Bronchial epithelial cell (primary cell): ENCODE data around the gene RNF167. TPM values are rescaled to one million over a fixed set of nuclear protein-coding genes. Genes with fewer than 3 reads are reported as not detected.

Experiments
- DNase-seq: peaks from one replicate; pipeline ENCODE4 v3.0.0-alpha.2; 2010; ENCODE audit warnings: low read depth
- FAIRE-seq: peaks from 2 replicates; lab custom pipeline; 2011; peaks lifted over from hg19 to GRCh38; lab: Jason Lieb, UNC
- H3K27me3 ChIP-seq: 2 replicates; pipeline ENCODE4 v1.5.1; 2011; ENCODE audit warnings: low read length; ENCODE audit not compliant: control insufficient read depth, insufficient read depth
- H3K36me3 ChIP-seq: 2 replicates; pipeline ENCODE4 v1.5.1; 2011; ENCODE audit warnings: low read length; ENCODE audit not compliant: control insufficient read depth, insufficient read depth
- H3K4me3 ChIP-seq: 2 replicates; pipeline ENCODE4 v1.5.1; 2011; ENCODE audit warnings: mild to moderate bottlenecking, low read depth, low read length, control low read depth
- CTCF ChIP-seq: IDR thresholded peaks from 2 replicates; pipeline ENCODE4 v1.5.1; 2011; ENCODE audit warnings: mild to moderate bottlenecking, moderate library complexity, low read length, control low read depth, inconsistent platforms; ENCODE audit not compliant: insufficient read depth, severe bottlenecking
- total RNA-seq: library from RNA; depleted of rRNA; stranded (reverse); fragments of >200 nt; gene quantifications from 2 replicates; pipeline ENCODE4 v1.2.1, GENCODE V29; 2014

RNF167 gene
- total RNA-seq, 1 donor from 2014 or later = 15.8 TPM

DNA sequence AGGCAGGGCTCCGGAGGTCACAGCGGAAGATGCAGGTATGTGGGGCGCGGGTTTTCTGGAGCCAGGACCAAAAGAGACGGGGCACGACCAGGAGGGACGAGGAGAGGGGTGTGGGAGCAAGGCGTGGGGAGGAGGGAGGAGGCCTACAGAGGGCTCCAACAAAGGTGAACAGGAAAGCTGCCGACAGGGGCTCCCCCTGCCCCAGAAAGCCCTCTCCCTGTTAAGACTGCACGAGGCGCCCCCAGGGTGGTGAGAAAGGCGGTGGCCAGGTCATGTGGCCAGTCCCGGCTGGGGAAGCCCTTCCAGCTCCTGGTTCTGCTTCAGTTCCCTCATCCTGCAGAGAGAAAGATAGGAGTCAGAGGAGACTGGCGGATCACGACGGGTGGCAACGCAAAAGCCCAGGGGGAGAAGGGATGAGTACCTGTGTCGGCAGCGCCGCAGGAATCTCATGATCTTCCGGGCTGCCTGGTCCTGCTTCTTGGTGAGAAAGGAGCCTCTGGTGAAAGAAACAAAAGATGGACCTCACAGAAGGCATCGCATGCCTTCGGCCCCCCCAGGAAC, 28.5 kb downstream of the RNF167 start:
- Histone ChIP-seq H3K4me3 (peak overlapping the region; percentile 68), H3K36me3 (peaks cover 10% of the 10 kb centered on the region), H3K27me3 (no peaks in the 10 kb centered on the region)
- TF ChIP-seq CTCF = no peak
- FAIRE-seq = no peak
- no peak for DNase-seq

GRCh38 chr17:4969047-4969550, 29.0 kb downstream of the RNF167 start:
- FAIRE-seq = no peak
- Histone ChIP-seq H3K36me3 (peaks cover 10% of the 10 kb centered on the region), H3K4me3 (peak overlapping the region; percentile 68), H3K27me3 (no peaks in the 10 kb centered on the region)
- DNase-seq = peak; percentile 84
- TF ChIP-seq CTCF = no peak

GRCh38 chr17:4969551-4970173, 29.6 kb downstream of the RNF167 start:
- no peak overlapping the region for H3K4me3 ChIP-seq
- no peak for DNase-seq
- FAIRE-seq = no peak
- no peak for TF ChIP-seq CTCF
- peaks cover 10% of the 10 kb centered on the region for H3K36me3 ChIP-seq
- no peaks in the 10 kb centered on the region for H3K27me3 ChIP-seq

DNA sequence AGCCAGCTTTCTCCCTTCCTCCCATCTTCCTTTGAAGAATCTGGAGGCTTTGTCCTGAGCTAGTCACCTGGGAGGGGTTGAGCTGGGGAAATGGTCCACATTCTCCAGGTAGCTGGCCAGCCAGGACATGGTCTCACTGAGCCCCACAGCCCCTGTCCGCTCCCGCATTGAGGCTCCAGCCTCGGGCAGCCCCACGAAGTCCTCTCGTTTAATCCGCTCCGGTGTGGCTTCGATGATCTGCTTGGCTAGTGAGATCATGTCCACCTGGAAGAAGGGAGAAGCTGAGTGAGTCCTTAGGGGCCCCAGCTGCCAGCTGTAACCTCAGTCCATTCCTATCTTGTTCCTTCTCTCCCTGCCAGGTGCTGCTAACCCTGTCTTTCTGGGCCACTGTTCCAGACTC, 30.2 kb downstream of the RNF167 start:
- no peak for FAIRE-seq
- Histone ChIP-seq H3K27me3 (no peaks in the 10 kb centered on the region), H3K36me3 (peaks cover 10% of the 10 kb centered on the region), H3K4me3 (no peak overlapping the region)
- TF ChIP-seq CTCF = no peak
- no peak for DNase-seq

- DNase-seq (no peak), FAIRE-seq (no peak)
- no peaks in the 10 kb centered on the region for H3K27me3 ChIP-seq
- no peak for TF ChIP-seq CTCF
- H3K36me3 ChIP-seq = peaks cover 10% of the 10 kb centered on the region
- no peak overlapping the region for H3K4me3 ChIP-seq
These were observed 31.8 kb downstream of the RNF167 start for GRCh38 chr17:4971826-4972225.

GRCh38 chr17:4972322-4972721, 32.3 kb downstream of the RNF167 start:
- peaks cover 13% of the 10 kb centered on the region for H3K36me3 ChIP-seq
- FAIRE-seq (no peak), DNase-seq (no peak)
- no peak overlapping the region for H3K4me3 ChIP-seq
- H3K27me3 ChIP-seq = no peaks in the 10 kb centered on the region
- TF ChIP-seq CTCF = no peak
